ENCODE results near the gene PCNX2. TPM values are rescaled to one million over a fixed set of nuclear protein-coding genes. Genes with fewer than 3 reads are reported as not detected.

PCNX2 gene
- total and polyA plus RNA-seq, 2 of the 8 experiments (the other 6 are each of a cell fraction or from before 2014, with no cell fraction given), result 46.1 to 57.6 TPM

- TF ChIP-seq POLR2AphosphoS5 (IDR thresholded peaks at IDR 0.05; ENCODE audit: low read depth, low read length) (no peak), MAX (IDR thresholded peaks at IDR 0.05) (no peak), HDAC6 (IDR thresholded peaks at IDR 0.05; ENCODE audit: low read depth, low read length) (no peak), FOSL1 (IDR thresholded peaks at IDR 0.05; ENCODE audit: insufficient read depth, low read depth, low read length) (no peak), CREB1 (IDR thresholded peaks at IDR 0.05) (no peak), TAF1 (IDR thresholded peaks at IDR 0.05; ENCODE audit: low read depth, low read length) (no peak), CHD1 (IDR thresholded peaks at IDR 0.05; ENCODE audit: low read depth, low read length) (no peak)
Measured at GRCh38 chr1:232996143-232996542, 299.4 kb downstream of the PCNX2 start (continued).
